ENCODE measurements around the gene XYLT2.
A peak's percentile ranks its signal among the peaks of the same experiment; 100 is the strongest.
"Not testable (repeated sequence)": the region's sequence is repeated elsewhere in the genome, so short reads cannot be mapped to it uniquely, and the experiment has no call there.

XYLT2 gene

GRCh38 chr17:50392621-50393020, 46.7 kb downstream of the XYLT2 start:
- no peak for DNase-seq (ENCODE audit: extremely low spot score)
- CTCF ChIA-PET = interaction anchor here (1.1 to 1.7 kb wide), 5 partner anchors 14 to 86 kb away, joined by 3 to 12 read pairs (median 3); partner anchors contain the start of gene RSAD1
- POLR2A ChIA-PET = interaction anchor here (0.6 to 1.3 kb wide), 3 partner anchors 11 to 471 kb away, joined by 4 to 6 read pairs (median 5); no protein-coding TSS in a partner anchor
- no peak for TF ChIP-seq CTCF (IDR thresholded peaks at IDR 0.05; ENCODE audit: control extremely low read depth, extremely low read depth, low read depth, missing control alignments)

- no peak for DNase-seq (ENCODE audit: extremely low spot score)
- ChIA-PET CTCF (no interaction called here), POLR2A (no interaction called here)
- TF ChIP-seq CTCF (IDR thresholded peaks at IDR 0.05; ENCODE audit: control extremely low read depth, extremely low read depth, low read depth, missing control alignments) = no peak
Observed at GRCh38 chr17:50393700-50394099, 47.8 kb downstream of the XYLT2 start.

GRCh38 chr17:50394711-50395110, 48.8 kb downstream of the XYLT2 start:
- no peak for DNase-seq (ENCODE audit: extremely low spot score)
- ChIA-PET CTCF (interaction anchor here (4.3 kb wide), 1 partner anchor 84 kb away, joined by 19 read pairs; the partner anchor contains the start of gene RSAD1), POLR2A (no interaction called here)
- no peak for TF ChIP-seq CTCF (IDR thresholded peaks at IDR 0.05; ENCODE audit: control extremely low read depth, extremely low read depth, low read depth, missing control alignments)

- ChIA-PET POLR2A (interaction anchor here (0.6 to 1.8 kb wide), 5 partner anchors 10 to 1204 kb away, joined by 3 to 6 read pairs (median 4); no protein-coding TSS in a partner anchor), CTCF (interaction anchor here (0.7 to 4.7 kb wide), 44 partner anchors 10 to 471 kb away, joined by 3 to 59 read pairs (median 6); partner anchors contain the start of genes ACSF2, CHAD, EME1 and MRPL27)
- TF ChIP-seq CTCF (IDR thresholded peaks at IDR 0.05; ENCODE audit: control extremely low read depth, extremely low read depth, low read depth, missing control alignments) = no peak
- peak; percentile 20 for DNase-seq (ENCODE audit: extremely low spot score)
Observed at GRCh38 chr17:50396261-50397110, 50.6 kb downstream of the XYLT2 start.

- peak; percentile 94 for DNase-seq (ENCODE audit: extremely low spot score)
- ChIA-PET CTCF (interaction anchor here (0.7 to 4.7 kb wide), 53 partner anchors 10 to 470 kb away, joined by 3 to 59 read pairs (median 5); partner anchors contain the start of genes ACSF2, CHAD, EME1 and MRPL27), POLR2A (interaction anchor here (0.6 to 1.8 kb wide), 3 partner anchors 9 to 266 kb away, joined by 3 to 6 read pairs (median 4); no protein-coding TSS in a partner anchor)
- peak; percentile 100 for TF ChIP-seq CTCF (IDR thresholded peaks at IDR 0.05; ENCODE audit: control extremely low read depth, extremely low read depth, low read depth, missing control alignments)
Observed at GRCh38 chr17:50397111-50397918, 51.4 kb downstream of the XYLT2 start, which contains the start of gene LRRC59. TSS of gene LRRC59 (minus strand) at chr17:50397523. CDS start at chr17:50397317, 206 bp downstream.

- POLR2A ChIA-PET = interaction anchor here (1.2 to 1.8 kb wide), 2 partner anchors 8 to 16 kb away, joined by 4 to 6 read pairs; no protein-coding TSS in a partner anchor
- CTCF ChIA-PET = interaction anchor here (0.7 to 4.7 kb wide), 47 partner anchors 9 to 469 kb away, joined by 3 to 59 read pairs (median 7); partner anchors contain the start of genes ACSF2, CHAD, EME1 and MRPL27
- peak; percentile 11 for DNase-seq (ENCODE audit: extremely low spot score)
- TF ChIP-seq CTCF (IDR thresholded peaks at IDR 0.05; ENCODE audit: control extremely low read depth, extremely low read depth, low read depth, missing control alignments) = no peak
Observed at GRCh38 chr17:50397919-50398285, 52.0 kb downstream of the XYLT2 start.

GRCh38 chr17:50398672-50399071, 52.7 kb downstream of the XYLT2 start:
- POLR2A ChIA-PET = not testable (repeated sequence)

GRCh38 chr17:50399591-50399990, 53.7 kb downstream of the XYLT2 start:
- DNase-seq (ENCODE audit: extremely low spot score); POLR2A ChIA-PET: not testable (repeated sequence)
- CTCF ChIA-PET = interaction anchor here (1.2 to 4.7 kb wide), 8 partner anchors 13 to 284 kb away, joined by 3 to 59 read pairs (median 26); partner anchors contain the start of gene XYLT2

More at GRCh38 chr17:50398672-50399071, 52.7 kb downstream of the XYLT2 start:
- CTCF ChIA-PET = interaction anchor here (1.2 to 4.7 kb wide), 19 partner anchors 8 to 284 kb away, joined by 3 to 59 read pairs (median 20); partner anchors contain the start of genes ACSF2, EME1, MRPL27 and RSAD1
- DNase-seq (ENCODE audit: extremely low spot score) = not testable (repeated sequence)
